Caki2 (cell line): ENCODE results near the gene OTUB2. TPM values are rescaled to one million over a fixed set of nuclear protein-coding genes. Genes with fewer than 3 reads are reported as not detected.

ENCODE experiments used
- DNase-seq: peaks from one replicate; pipeline ENCODE4 v3.0.0-alpha.2; 2015; ENCODE audit warnings: low read depth
- in situ Hi-C: cut with HindIII; loops from 2 replicates; pipeline ENCODE4 v1.10.0; 2016; ENCODE audit warnings: low sequenced_read_pairs, low pct_unique_long_range_greater_than_20kb, mixed read lengths
- total RNA-seq: library from RNA; depleted of rRNA; stranded (reverse); fragments of >200 nt; shearing (Covaris generic); gene quantifications from 2 replicates; pipeline ENCODE4 v1.2.3, GENCODE V29; 2014; ENCODE audit warnings: low replicate concordance

Gene OTUB2
- total RNA-seq, 1 experiment from 2014 or later: 3.2 TPM

DNA sequence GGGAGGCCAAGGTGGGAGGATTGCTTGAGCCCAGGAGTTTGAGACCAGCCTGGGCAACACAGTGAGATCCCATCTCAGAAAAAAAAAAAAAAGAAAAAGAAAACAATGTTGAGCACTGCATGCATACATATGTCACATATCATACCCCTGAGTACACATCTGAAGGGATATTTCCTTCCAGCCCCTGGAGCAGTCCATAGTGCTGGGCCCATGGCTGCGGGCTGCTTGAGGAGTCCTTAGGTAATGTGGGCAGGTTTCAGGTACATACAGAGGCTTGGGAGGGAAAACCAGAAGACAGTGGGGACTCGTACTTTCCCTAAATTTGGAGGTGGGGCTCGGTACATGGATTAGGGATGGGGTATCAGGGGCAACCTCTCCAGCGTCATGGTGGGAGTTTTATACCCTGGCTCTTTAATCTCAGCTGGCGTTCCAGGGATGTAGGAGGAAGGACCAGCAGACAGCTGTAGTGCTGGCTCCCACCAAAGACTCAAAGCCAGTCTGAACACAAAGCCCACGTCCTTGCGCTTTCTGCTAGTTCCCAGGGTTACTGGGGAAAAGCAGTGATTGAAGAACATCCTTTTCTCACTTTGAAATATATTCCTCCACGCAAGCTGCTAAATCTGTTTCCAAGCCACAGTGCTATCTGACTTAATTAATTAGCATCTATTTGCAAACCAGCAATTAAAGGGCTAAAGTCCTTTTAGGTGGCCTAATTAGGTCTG, 5.2 kb downstream of the OTUB2 start:
- DNase-seq: no peak
- in situ Hi-C loops: no loop called here

DNA sequence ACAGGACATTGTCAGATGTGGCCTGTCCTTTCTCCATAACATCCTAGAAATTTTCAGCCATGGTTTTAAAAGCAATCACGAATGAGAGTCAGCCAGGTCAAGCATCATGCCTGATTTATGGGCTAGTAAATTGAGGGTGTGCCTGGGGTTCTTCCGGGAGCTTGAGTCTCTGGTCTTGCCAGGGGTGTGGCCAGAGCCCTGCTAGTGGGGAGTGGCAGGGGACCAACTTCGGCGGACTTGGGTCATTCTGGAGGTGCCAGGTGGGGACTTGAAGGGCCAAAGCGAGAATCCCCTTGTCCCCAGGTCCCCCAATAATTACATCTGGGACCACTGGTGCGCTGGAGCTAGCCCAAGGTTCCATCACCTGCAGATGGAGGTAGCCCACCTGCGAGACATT, 5.7 kb downstream of the OTUB2 start:
- in situ Hi-C loops: no loop called here
- no peak for DNase-seq

DNA sequence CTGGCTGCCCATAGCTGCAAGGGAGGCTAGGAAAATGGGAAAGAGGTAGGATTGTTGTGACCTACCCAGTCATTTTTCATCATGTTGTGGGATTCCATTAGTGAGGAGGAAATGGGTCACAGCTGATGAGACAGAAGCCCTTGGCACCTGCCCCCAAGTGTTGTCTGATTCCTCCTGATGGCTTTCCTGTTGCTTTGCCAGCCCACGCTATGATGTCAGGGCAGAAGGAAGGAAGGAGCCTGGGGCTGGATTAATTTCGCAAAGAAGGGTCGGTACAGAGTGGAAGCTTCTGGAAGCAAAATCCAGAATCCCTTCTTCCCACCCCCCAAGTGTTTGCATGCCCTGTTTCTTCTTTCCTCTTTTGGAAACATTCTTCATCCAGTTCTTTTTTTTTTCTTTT, 8.7 kb downstream of the OTUB2 start:
- in situ Hi-C loops: no loop called here
- DNase-seq: no peak

DNA sequence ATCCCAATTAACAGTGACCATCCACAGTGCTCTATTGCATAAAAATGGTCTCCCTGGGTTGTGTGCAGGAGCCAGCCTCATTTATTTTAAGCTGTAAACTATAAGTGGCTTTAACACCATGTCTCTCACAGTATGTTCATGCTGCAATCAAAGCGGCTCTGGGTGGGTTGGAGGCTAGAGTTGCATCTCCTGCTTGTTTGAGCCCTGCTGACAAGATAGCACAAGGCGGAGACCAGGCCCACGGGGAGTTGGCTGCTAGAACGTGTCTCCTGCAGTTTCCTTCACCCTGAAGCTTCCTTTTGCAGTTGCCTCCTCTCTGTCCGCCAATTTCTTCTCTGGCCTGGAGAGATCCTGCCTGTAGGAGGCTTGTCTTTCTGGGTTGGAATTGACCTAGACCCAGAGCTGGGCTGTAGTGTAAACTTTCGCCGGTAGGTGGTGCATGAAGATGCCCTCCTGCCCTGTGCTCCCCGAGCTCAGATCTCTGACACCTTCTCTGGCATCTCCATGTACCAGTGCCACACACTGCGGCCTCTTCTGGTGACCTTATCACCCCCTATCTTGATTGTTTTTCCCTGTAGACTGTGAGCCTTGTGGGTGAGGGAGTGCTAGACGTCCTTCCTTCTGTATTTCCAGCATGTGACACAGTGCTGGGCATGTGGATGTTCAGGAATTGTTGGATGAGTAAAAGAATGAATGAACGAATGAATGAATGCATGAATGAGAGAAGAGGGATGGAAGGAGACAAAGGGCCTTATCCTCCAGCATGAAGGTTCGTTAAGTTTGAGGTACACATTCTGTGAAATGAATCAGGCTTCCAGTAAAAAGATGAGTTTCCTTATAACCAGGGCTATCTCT, 10.4 kb downstream of the OTUB2 start:
- DNase-seq: peak; percentile 35
- in situ Hi-C loops: no loop called here

DNA sequence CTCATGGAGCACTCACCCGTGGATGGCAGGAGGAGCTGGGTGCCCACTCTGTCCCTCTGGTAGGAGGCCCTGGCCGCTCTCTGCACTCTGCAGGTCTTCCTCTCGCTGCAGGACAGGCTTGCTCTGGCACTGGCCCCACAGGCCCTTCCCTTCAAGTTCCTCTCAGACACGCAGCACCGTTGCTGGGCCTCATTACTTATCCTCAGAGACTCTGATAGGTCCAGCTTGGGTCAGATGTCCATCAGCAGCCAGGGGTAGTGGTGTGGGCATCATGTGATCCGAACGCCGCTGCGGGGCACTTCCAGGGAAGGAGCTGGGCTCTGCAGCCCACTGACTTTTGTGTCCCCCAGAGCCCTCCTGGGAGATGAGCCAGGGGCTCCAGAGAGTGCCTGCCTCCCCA, 11.8 kb downstream of the OTUB2 start:
- no peak for DNase-seq
- in situ Hi-C loops: no loop called here

DNA sequence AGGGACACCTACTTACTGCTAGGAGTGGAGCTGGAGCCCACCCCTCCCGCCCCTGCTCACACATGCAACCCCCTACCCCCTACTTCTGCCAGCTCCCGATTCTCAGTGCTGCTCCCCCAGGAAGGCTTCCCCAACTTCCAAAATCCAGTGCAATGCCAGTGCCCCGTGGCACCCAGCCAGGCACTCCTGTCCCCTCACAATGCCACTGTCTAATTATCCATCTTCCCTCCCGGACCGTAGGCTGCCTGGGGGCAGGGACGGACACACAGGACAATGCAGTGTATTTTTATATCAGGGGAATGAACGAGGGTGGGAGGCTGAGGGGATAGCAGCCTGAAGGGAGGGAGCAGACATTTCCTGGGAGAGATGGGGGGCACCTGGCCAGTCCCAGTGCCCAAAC, 12.4 kb downstream of the OTUB2 start:
- DNase-seq: no peak
- in situ Hi-C loops: no loop called here

DNA sequence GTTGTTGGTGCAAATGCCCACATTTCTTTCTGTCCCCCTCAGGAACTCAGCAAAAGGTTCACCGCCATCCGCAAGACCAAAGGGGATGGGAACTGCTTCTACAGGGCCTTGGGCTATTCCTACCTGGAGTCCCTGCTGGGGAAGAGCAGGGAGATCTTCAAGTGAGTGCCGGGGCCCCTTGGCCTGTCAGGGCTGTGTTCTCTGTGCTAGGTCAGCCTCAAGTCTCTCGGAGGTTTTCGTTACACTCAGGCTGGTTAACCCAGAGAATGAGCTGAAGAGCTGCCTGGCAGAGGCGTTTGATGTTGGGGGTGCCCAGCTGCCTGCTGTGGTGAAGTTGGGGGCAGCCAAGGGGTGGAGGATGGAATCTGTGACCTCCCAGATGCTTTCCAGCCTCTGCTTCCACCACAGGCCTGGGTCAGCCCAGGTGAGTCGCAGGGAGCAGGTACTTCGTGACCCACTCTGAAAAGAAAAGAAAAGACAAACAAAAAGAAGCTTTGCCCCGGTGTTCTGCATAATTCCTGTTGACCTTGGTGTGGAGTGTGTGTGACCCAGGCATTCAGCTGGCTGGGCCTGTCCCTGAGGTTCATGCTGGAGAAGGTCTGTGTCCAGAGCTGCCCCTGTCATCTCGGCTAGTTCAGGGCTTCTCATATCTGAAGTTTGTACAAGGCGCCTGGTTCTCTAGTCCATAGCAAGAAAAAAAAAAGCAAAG, 12.9 kb downstream of the OTUB2 start:
- in situ Hi-C loops: no loop called here

DNA sequence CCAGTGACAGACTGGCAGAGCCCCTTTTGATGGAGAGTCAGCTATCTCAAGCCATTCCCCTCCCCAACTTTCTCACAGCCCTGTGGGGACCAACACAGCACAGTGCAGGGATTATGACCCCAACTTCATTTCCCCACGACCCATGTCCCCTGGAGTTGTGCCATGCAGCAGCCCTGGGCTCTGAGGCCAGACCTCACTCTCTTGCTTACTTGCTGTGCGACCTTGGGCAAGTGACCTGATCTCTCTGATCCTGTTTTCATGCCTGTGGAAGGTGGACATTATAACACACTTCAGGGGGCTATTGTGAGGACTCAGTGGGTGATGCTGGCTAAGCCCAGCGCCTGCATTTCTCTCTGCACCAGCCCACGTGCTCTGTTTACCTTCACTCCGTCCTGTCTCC, 14.1 kb downstream of the OTUB2 start:
- in situ Hi-C loops: no loop called here

More for the DNA sequence above, 12.9 kb downstream of the OTUB2 start:
- DNase-seq: no peak

DNA sequence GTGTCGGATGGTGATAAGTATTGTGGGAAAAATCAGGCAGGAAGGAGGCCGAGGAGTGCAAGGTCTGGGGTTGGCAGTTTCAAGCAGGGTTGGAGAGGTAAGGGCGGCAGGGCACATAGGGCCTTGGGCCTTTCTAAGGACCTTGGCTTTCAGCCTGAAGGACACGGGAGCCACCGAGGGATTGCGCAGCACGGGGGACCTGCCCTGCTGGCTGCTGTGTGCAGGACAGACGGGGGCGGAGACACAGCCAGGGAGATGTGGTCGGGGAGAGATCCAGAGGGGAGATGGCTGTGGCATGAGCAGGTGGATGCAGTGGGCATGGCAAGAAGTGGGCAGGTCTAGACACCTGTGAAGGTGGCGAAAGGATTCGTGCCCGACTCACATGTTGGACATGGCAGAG, 14.7 kb downstream of the OTUB2 start:
- in situ Hi-C loops: no loop called here

More for the DNA sequence above, 14.1 kb downstream of the OTUB2 start:
- no peak for DNase-seq

DNA sequence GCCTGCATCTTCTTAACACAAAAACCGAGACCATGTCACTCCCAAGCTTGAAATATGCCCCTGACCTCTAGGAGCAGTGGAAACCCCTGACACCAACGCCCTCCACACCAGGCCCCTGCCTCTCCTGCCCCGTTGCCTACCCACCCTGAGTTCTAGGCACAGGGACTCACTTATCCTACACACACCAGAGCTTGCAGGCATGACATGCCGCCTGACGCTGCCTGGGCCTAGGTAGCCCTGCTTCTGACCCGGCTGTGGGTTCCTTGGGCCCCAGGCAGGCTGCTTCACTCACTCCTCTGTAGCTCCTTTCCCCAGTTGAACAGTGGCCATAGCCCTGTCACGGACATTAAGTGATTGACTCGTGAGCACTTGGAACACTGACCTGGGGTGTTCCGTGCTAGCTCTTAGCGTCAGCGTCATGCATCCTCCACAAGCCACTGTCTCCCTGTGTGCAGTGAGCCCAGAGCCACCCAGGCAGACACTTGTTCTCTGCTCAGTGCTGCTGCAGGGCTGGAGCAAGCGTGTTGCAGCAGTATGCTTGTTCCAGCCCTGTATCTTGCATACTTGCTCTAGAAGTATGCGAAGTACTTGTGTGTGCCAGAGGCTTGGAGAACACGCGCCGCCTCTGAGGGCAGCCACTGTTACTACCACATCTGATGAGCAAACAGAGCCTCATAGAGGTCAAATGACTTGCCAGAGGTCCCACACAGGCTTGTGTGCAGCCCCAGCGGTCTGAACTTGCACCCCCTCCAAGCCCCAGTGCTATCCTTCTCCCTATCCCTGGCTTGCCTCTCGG, 15.6 kb downstream of the OTUB2 start:
- in situ Hi-C loops: no loop called here
- no peak for DNase-seq

More for the DNA sequence above, 14.7 kb downstream of the OTUB2 start:
- no peak for DNase-seq

DNA sequence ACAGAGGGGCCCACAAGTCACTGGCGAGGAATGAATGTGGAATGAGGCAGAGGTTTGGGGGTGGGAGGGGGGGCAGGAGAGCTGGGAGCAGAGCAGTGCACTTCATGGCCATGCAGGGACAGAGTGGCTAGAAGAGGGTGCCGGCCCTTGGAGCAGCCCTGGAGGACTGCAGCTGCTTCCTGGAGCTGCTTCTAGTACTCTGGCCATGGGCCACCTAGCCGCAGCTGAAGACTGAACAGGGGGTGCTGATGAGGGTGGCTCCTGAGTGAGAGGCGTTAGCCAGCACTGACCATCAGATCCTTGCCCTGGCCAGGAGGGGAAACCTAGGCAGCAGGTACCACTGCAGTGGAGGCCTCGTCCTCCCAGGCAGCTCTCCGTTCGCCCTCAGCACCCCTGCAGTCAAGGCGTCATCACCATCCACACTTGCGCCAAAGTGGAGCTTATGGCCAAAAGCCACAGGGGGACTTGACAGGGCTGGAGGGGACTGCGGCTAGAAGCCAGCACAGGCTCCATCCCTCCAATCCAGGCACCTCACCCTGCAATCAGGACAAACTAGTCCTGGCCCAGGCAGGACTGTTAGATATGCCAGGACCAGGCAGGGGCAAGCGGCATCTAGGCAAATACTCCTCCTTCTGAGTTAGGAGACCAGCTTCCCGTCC, 16.4 kb downstream of the OTUB2 start:
- no peak for DNase-seq
- in situ Hi-C loops: no loop called here

DNA sequence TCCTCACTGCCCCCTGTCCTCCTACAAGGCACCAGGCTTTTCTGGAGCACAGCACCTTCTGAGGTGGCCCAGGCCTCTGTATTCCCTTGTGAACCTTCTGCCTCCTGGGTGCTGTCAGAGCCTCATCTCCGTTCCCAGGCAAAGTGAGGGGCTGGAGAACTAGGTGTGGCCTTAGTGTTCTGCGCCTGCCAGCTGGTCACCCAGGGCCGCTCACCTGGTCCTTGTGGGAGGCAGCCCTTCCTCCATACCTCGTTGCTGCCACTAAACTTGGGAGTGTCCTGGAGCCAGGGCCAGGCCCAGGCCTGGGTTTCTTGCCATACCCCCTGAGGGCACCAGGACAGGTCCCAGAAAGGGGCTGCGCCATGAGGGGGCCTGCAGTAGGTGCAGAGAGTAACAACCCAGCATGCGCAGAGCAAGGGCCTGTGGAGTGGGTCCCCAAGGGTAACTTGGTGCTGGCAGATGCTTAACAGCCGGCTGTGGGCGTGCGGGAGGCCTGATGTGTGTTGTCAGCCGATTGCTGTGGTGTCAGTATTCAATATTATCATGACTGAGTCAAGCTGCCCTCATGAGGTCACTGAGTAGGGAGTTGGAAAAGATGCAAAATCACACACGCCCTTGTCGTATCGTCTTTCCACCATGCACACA, 17.1 kb downstream of the OTUB2 start:
- DNase-seq: no peak
- in situ Hi-C loops: no loop called here

DNA sequence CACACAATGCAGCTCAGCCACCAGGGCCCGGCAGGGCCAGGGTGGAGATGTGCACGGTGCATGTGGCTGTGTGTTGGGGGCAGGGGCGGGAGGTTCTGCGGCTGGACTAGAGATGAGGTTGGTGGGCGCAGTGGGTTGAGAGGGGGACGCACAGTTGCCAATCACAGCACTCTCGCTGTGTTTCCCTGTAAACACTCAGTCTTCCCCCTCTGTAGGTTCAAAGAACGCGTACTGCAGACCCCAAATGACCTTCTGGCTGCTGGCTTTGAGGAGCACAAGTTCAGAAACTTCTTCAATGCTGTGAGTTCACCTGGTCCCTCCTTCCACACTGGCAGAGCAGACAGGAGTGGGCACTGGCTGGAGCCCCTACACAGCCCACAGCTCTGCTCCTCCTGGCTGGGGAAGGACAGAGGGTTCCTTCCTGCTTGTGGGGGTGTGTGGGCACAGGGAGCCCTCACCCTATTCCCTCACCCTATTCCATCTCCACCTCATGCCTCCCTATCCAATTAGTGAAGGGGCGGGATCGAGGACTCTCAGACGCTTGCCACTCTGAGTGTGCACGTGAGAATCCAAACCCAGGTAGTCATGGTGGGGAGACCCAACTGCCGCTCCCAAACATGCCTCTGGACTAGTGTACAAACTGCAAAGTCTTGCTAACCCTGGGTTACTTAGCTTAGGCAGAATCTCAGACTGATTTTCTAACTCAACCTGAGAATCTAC, 17.8 kb downstream of the OTUB2 start:
- DNase-seq: no peak
- in situ Hi-C loops: no loop called here

DNA sequence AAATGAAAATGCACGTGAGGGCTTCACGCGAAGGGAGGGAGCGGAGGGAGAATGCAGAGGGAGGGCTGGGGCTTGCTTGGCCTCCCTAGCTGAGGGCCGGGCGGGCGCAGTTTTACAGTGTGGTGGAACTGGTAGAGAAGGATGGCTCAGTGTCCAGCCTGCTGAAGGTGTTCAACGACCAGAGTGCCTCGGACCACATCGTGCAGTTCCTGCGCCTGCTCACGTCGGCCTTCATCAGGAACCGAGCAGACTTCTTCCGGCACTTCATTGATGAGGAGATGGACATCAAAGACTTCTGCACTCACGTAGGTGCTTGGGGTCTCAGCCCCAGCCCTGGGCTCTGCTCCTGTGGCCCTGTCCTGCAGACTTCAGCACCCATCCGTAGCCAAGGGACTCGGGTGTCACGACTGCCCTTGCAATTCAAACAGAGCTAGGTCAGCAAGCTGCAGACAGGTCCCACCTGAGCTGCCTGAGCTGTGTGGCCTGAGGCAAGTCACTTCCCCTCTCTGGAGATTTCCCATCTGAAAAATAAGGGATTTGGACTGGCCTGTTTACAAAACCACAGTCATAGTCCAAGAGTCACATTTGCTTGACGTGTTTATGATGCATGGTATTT, 18.4 kb downstream of the OTUB2 start:
- no peak for DNase-seq
- in situ Hi-C loops: no loop called here

DNA sequence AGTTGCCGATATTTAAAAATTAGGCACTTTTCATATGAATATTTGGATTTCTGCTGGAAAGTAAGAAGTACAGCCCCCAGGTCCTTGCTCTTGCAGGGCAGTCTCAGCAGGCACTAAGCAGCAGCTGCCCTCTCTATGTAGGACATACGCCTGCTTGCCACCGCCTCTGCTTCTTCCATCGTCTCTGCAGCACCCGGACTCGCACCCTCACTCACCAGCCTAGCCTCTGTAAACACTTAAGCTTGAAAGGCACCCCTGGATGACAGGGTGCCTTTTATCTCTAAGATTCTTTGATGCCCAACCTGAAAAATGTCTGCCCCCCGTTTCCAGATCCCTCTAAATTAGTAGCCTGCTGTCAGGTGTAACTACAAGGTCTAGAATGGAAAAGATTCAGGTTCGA, 19.0 kb downstream of the OTUB2 start:
- in situ Hi-C loops: no loop called here
- DNase-seq: no peak

DNA sequence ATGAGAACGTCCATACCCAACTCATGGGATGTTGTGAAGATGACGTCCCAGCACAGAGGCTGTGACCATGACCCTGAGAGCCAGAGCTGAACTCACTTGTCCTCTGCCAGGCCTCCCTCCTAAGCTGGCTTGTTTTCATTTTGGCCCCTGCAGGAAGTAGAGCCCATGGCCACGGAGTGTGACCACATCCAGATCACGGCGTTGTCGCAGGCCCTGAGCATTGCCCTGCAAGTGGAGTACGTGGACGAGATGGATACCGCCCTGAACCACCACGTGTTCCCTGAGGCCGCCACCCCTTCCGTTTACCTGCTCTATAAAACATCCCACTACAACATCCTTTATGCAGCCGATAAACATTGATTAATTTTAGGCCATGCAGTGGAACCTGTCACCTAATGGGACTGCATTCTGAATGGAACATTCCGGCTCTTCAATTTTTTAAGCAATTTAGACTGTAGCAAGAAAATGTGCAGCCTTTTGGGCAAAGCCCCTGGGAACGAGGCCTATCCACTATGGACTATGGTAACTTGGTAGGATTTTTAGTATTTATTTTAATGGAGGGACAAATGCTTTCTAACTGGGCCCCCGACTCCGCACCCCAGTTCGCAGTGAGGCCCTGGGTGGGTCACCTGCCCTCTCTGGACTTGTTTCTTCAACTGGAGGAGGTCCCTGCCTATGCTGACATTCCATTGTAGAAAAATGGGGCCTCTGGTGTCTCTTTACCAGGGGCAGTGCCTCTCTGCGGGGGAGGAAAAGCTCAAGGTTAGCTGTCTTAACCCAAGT, 19.6 kb downstream of the OTUB2 start:
- DNase-seq: no peak
- in situ Hi-C loops: no loop called here
